HG03342 (cell line): ENCODE measurements around the gene FAM124B.
A peak's percentile ranks its signal among the peaks of the same experiment; 100 is the strongest.
"Not testable (repeated sequence)": the region's sequence is repeated elsewhere in the genome, so short reads cannot be mapped to it uniquely, and the experiment has no call there.

Experiments
- ATAC-seq: cut with Tn5 transposase; IDR thresholded peaks from one replicate; pipeline ENCODE4 v1.9.1; 2021; ENCODE audit warnings: mild to moderate bottlenecking, moderate library complexity; ENCODE audit not compliant: unreplicated experiment

The FAM124B gene

GRCh38 chr2:224382973-224383555 lies 18.8 kb downstream of the FAM124B start:
- ATAC-seq, result no peak

- ATAC-seq, result not testable (repeated sequence)
Measured at GRCh38 chr2:224382280-224382647, 19.6 kb downstream of the FAM124B start.

- no peak for ATAC-seq
Measured at GRCh38 chr2:224381521-224382279, 20.2 kb downstream of the FAM124B start.

GRCh38 chr2:224379986-224380385 lies 21.9 kb downstream of the FAM124B start:
- no peak for ATAC-seq

- no peak for ATAC-seq
Measured at GRCh38 chr2:224379172-224379571, 22.7 kb downstream of the FAM124B start.

GRCh38 chr2:224378701-224379097 lies 23.2 kb downstream of the FAM124B start:
- no peak for ATAC-seq

- ATAC-seq, result no peak
Measured at GRCh38 chr2:224377751-224378700, 23.9 kb downstream of the FAM124B start.

- ATAC-seq, result no peak
Measured at GRCh38 chr2:224372641-224373040, 29.3 kb downstream of the FAM124B start.

GRCh38 chr2:224369028-224369632 lies 32.8 kb downstream of the FAM124B start:
- no peak for ATAC-seq

- no peak for ATAC-seq
Measured at GRCh38 chr2:224366267-224366844, 35.6 kb downstream of the FAM124B start.

GRCh38 chr2:224365331-224365730 lies 36.6 kb downstream of the FAM124B start:
- no peak for ATAC-seq

- no peak for ATAC-seq
Measured at GRCh38 chr2:224363281-224363680, 38.6 kb downstream of the FAM124B start.

- no peak for ATAC-seq
Measured at GRCh38 chr2:224362094-224362493, 39.8 kb downstream of the FAM124B start.

GRCh38 chr2:224360801-224361251 lies 41.1 kb downstream of the FAM124B start:
- ATAC-seq, result no peak

GRCh38 chr2:224359569-224359968 lies 42.3 kb downstream of the FAM124B start:
- no peak for ATAC-seq

- ATAC-seq, result peak; percentile 86
Measured at GRCh38 chr2:224357098-224357901, 44.6 kb downstream of the FAM124B start.

GRCh38 chr2:224354632-224355211 lies 47.2 kb downstream of the FAM124B start:
- ATAC-seq, result no peak

GRCh38 chr2:224350703-224351102 lies 51.2 kb downstream of the FAM124B start:
- ATAC-seq, result no peak

GRCh38 chr2:224349396-224349795 lies 52.5 kb downstream of the FAM124B start:
- no peak for ATAC-seq
